ENCODE measurements around the gene UTS2B. TPM values are rescaled to one million over a fixed set of nuclear protein-coding genes. Genes with fewer than 3 reads are reported as not detected.

The UTS2B gene
- total and polyA plus RNA-seq, 2 of the 4 experiments (the other 2 are of a cell fraction), result 0.72 to 0.79 TPM

DNA sequence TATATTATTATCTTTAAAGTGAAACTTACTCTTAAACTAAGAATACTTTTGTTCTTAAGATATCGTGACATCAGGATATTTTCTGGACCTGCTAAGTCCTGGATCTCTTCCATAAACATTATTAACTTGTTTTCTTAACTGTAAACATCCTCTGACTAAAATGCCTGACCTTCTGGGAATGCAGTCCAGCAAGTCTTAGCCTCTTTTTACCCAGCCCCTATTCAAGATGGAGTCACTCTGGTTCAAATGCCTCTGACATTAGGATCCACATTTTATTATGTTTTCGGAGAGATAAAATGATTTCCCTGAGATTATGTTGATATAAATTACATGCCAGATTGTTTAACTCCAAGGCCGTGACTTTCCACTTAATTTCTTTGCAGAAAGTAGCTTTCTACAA is 93.7 kb downstream of the UTS2B start:
- no peaks in the 10 kb centered on the region for H3K36me3 ChIP-seq (ENCODE audit: control insufficient read depth, insufficient read depth, low read length)
- H3K18ac ChIP-seq (ENCODE audit: low read depth, low read length), result peak overlapping the region; percentile 100
- H3K9ac ChIP-seq (ENCODE audit: low read depth, low read length), result no peak overlapping the region; the same call in 1 of the 2 replicates
- no peaks in the 10 kb centered on the region for H3K9me3 ChIP-seq (ENCODE audit: control insufficient read depth, insufficient read depth, low read length)
- H4K91ac ChIP-seq (ENCODE audit: insufficient read depth, low read depth, low read length), result peak overlapping the region; percentile 98
- H3K4me1 ChIP-seq (ENCODE audit: control insufficient read depth, insufficient read depth, low read length), result peaks cover 25% of the 10 kb centered on the region
- no CpG with 5 or more reads among the region's 3 CpGs for WGBS, 2 experiments (ENCODE audit: extremely low coverage in 2 of 2, insufficient read length in 1 of 2)
- peak overlapping the region; percentile 84 for H2AK9ac ChIP-seq (replicated peaks; ENCODE audit: low read depth, low read length, poor library complexity)
- in situ Hi-C loops (cut with MboI; ENCODE audit: low sequenced_read_pairs) (no loop called here), intact Hi-C loops (cut with micrococcal nuclease) (loop anchor here (1.0 to 5.0 kb wide), 5 partner anchors 95 to 354 kb away; no protein-coding TSS in a partner anchor), dilution Hi-C loops (cut with HindIII; ENCODE audit: low sequenced_read_pairs, unreplicated experiment) (no loop called here)
- H4K20me1 ChIP-seq (ENCODE audit: insufficient read depth, low read length), result no peaks in the 10 kb centered on the region
- H2BK120ac ChIP-seq (ENCODE audit: low read depth, low read length), result peak overlapping the region; percentile 99
- no peak overlapping the region for H2AFZ ChIP-seq (replicated peaks; ENCODE audit: low read length, poor library complexity)
- H3K27ac ChIP-seq (ENCODE audit: insufficient read depth, low read length), result peak overlapping the region; percentile 96
- H2AK5ac ChIP-seq (ENCODE audit: low read depth, low read length), result peak overlapping the region; percentile 98
- ChIA-PET POLR2A (ENCODE audit: unreplicated experiment) (no interaction called here), CTCF (interaction anchor here (1.0 kb wide), 1 partner anchor 536 kb away, joined by 3 read pairs; no protein-coding TSS in a partner anchor)
- TF ChIP-seq, protein P1, sequence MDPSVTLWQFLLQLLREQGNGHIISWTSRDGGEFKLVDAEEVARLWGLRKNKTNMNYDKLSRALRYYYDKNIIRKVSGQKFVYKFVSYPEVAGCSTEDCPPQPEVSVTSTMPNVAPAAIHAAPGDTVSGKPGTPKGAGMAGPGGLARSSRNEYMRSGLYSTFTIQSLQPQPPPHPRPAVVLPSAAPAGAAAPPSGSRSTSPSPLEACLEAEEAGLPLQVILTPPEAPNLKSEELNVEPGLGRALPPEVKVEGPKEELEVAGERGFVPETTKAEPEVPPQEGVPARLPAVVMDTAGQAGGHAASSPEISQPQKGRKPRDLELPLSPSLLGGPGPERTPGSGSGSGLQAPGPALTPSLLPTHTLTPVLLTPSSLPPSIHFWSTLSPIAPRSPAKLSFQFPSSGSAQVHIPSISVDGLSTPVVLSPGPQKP (IDR thresholded peaks at IDR 0.05; ENCODE audit: borderline replicate concordance, low read depth, low read length), result no peak
- TF ChIP-seq FOS (IDR thresholded peaks at IDR 0.05; ENCODE audit: low read depth, low read length) (no peak), RCOR1 (IDR thresholded peaks at IDR 0.05; ENCODE audit: insufficient replicate concordance, low read length) (no peak), MXI1 (IDR thresholded peaks at IDR 0.05; ENCODE audit: borderline replicate concordance, low read depth, low read length) (no peak), POLR2A (IDR thresholded peaks at IDR 0.05; ENCODE audit: low read depth, low read length) (no peak), CEBPB (IDR thresholded peaks at IDR 0.05; ENCODE audit: low read depth, low read length) (no peak), CHD1 (IDR thresholded peaks at IDR 0.05; ENCODE audit: low read depth, low read length) (no peak), RFX5 (IDR thresholded peaks at IDR 0.05; ENCODE audit: low read depth, low read length) (no peak), BHLHE40 (IDR thresholded peaks at IDR 0.05; ENCODE audit: low read depth, low read length) (no peak), NFE2L2 (IDR thresholded peaks at IDR 0.05; ENCODE audit: low read depth, low read length) (no peak), RAD21 (IDR thresholded peaks at IDR 0.05; ENCODE audit: low read length) (no peak), MAFK (IDR thresholded peaks at IDR 0.05; ENCODE audit: low read depth, low read length) (no peak), SMC3 (IDR thresholded peaks at IDR 0.05; ENCODE audit: low read depth, low read length) (no peak), MAZ (IDR thresholded peaks at IDR 0.05; ENCODE audit: borderline replicate concordance, low read depth, low read length) (no peak)
- TF ChIP-seq, protein P2, sequence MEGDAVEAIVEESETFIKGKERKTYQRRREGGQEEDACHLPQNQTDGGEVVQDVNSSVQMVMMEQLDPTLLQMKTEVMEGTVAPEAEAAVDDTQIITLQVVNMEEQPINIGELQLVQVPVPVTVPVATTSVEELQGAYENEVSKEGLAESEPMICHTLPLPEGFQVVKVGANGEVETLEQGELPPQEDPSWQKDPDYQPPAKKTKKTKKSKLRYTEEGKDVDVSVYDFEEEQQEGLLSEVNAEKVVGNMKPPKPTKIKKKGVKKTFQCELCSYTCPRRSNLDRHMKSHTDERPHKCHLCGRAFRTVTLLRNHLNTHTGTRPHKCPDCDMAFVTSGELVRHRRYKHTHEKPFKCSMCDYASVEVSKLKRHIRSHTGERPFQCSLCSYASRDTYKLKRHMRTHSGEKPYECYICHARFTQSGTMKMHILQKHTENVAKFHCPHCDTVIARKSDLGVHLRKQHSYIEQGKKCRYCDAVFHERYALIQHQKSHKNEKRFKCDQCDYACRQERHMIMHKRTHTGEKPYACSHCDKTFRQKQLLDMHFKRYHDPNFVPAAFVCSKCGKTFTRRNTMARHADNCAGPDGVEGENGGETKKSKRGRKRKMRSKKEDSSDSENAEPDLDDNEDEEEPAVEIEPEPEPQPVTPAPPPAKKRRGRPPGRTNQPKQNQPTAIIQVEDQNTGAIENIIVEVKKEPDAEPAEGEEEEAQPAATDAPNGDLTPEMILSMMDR (conservative IDR thresholded peaks at IDR 0.05; ENCODE audit: low read depth, low read length), result no peak
- TF ChIP-seq, protein P3, sequence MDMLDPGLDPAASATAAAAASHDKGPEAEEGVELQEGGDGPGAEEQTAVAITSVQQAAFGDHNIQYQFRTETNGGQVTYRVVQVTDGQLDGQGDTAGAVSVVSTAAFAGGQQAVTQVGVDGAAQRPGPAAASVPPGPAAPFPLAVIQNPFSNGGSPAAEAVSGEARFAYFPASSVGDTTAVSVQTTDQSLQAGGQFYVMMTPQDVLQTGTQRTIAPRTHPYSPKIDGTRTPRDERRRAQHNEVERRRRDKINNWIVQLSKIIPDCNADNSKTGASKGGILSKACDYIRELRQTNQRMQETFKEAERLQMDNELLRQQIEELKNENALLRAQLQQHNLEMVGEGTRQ (IDR thresholded peaks at IDR 0.05; ENCODE audit: low read depth, low read length), result no peak
- peak overlapping the region; percentile 95 for H2BK15ac ChIP-seq (ENCODE audit: low read depth, low read length)
- no peaks in the 10 kb centered on the region for H3K27me3 ChIP-seq (ENCODE audit: control insufficient read depth, insufficient read depth, low read length)
- no peak overlapping the region for H3K4me2 ChIP-seq (ENCODE audit: low read depth, low read length)
- peak overlapping the region; percentile 91 for H3K56ac ChIP-seq (ENCODE audit: extremely low read depth, insufficient read depth, low read length)
- no TSS peak for BruUV-seq (replicated peaks)
- peak overlapping the region; percentile 95 for H3K23ac ChIP-seq (ENCODE audit: low read depth, low read length)
- peak overlapping the region; percentile 99 for H4K5ac ChIP-seq (ENCODE audit: low read depth, low read length)
- H3K14ac ChIP-seq (replicated peaks; ENCODE audit: low read depth, low read length), result peak overlapping the region; percentile 98
- peaks cover 0 to 17% of the 10 kb centered on the region in 2 experiments; a peak in 1 of 4 replicates for H3K79me1 ChIP-seq (ENCODE audit: low read depth in 1 of 2, low read length in 2 of 2)
- peak overlapping the region; percentile 64 to 99 for H4K8ac ChIP-seq (ENCODE audit: low read depth in 2 of 2, low read length in 2 of 2)
- H3K4ac ChIP-seq (ENCODE audit: low read depth, low read length), result peak overlapping the region; percentile 100
- no peak overlapping the region for H3K4me3 ChIP-seq (ENCODE audit: insufficient read depth, low read depth, low read length)
- ATAC-seq (ENCODE audit: low read depth) (peak; percentile 26), DNase-seq (peak; percentile 84)
- peak overlapping the region; percentile 100 for H2BK20ac ChIP-seq (ENCODE audit: low read depth, low read length)
- H3K9me1 ChIP-seq (ENCODE audit: insufficient read depth, low read length), result peaks cover 8% of the 10 kb centered on the region
- peak overlapping the region; percentile 100 for H2BK5ac ChIP-seq (ENCODE audit: low read depth, low read length, poor library complexity, severe bottlenecking)

Measured in IMR-90 (cell line).